ENCODE data around the gene GNB2.

The GNB2 gene

GRCh38 chr7:100681491-100682227, 8.1 kb downstream of the GNB2 start:
- H3K36me3 ChIP-seq (ENCODE audit: insufficient read depth, low read length): peaks cover 93% of the 10 kb centered on the region; the same call in 1 of the 2 replicates
- no peaks in the 10 kb centered on the region; the same call in 1 of the 2 replicates for H3F3A ChIP-seq (ENCODE audit: low read depth)
- TF ChIP-seq, protein P1, sequence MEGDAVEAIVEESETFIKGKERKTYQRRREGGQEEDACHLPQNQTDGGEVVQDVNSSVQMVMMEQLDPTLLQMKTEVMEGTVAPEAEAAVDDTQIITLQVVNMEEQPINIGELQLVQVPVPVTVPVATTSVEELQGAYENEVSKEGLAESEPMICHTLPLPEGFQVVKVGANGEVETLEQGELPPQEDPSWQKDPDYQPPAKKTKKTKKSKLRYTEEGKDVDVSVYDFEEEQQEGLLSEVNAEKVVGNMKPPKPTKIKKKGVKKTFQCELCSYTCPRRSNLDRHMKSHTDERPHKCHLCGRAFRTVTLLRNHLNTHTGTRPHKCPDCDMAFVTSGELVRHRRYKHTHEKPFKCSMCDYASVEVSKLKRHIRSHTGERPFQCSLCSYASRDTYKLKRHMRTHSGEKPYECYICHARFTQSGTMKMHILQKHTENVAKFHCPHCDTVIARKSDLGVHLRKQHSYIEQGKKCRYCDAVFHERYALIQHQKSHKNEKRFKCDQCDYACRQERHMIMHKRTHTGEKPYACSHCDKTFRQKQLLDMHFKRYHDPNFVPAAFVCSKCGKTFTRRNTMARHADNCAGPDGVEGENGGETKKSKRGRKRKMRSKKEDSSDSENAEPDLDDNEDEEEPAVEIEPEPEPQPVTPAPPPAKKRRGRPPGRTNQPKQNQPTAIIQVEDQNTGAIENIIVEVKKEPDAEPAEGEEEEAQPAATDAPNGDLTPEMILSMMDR (conservative IDR thresholded peaks at IDR 0.05; ENCODE audit: low read length): no peak
- TF ChIP-seq EZH2phosphoT487 (IDR thresholded peaks at IDR 0.05; ENCODE audit: borderline replicate concordance): no peak
- no peak overlapping the region for H3K9ac ChIP-seq (ENCODE audit: low read depth, low read length, poor library complexity, severe bottlenecking)
- no peaks in the 10 kb centered on the region for H3K9me3 ChIP-seq (ENCODE audit: insufficient read depth, low read depth, low read length)
- H2AFZ ChIP-seq (ENCODE audit: low read length): no peak overlapping the region
- H3K27me3 ChIP-seq (ENCODE audit: insufficient read depth, low read length, poor library complexity, severe bottlenecking): no peaks in the 10 kb centered on the region
- H3K9me2 ChIP-seq (replicated peaks; ENCODE audit: low read depth, low read length): no peaks in the 10 kb centered on the region
- peaks cover 8% of the 10 kb centered on the region; the same call in 1 of the 2 replicates for H3K79me2 ChIP-seq (ENCODE audit: insufficient read depth, low read length)
- peaks cover 1% of the 10 kb centered on the region for H3K4me1 ChIP-seq (ENCODE audit: insufficient read depth, low read length, poor library complexity, severe bottlenecking)
- H3K4me3 ChIP-seq (ENCODE audit: low read length, poor library complexity, severe bottlenecking): no peak overlapping the region
- H3K4me2 ChIP-seq (ENCODE audit: low read depth, low read length, poor library complexity, severe bottlenecking): no peak overlapping the region
- peaks cover 38% of the 10 kb centered on the region for H4K20me1 ChIP-seq (ENCODE audit: insufficient read depth, low read length, poor library complexity, severe bottlenecking)

DNA sequence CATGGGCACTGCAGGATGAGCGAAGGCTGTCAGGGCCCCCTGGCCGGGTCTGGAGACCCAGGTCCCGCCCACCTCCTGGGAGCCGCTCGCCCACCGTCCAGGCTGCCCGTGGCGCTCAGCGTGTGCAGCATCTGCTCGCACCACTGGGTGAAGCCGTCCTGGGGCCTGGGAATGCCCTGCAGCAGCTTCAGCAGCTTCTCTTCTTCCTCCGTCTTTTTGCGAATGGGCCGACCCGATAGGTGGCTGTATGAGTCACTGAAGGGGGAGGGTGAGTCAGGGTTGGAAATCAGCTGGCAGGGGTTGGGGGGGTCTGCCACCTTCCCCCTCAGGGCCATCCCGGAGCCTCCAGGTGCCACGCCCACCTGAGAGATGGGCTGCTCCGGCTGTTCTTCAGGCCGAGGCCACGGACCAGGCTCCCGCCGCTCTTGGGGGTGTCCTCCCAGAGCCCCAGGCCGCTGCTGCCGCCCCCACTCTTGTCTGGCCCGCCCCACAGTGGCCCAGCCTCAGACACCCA, 8.7 kb downstream of the GNB2 start:
- H3K4me3 ChIP-seq (ENCODE audit: low read length, poor library complexity, severe bottlenecking): no peak overlapping the region
- no peak overlapping the region for H3K9ac ChIP-seq (ENCODE audit: low read depth, low read length, poor library complexity, severe bottlenecking)
- H3K36me3 ChIP-seq (ENCODE audit: insufficient read depth, low read length): peaks cover 93% of the 10 kb centered on the region; the same call in 1 of the 2 replicates
- TF ChIP-seq, protein P1 (conservative IDR thresholded peaks at IDR 0.05; ENCODE audit: low read length): no peak
- no peak for TF ChIP-seq EZH2phosphoT487 (IDR thresholded peaks at IDR 0.05; ENCODE audit: borderline replicate concordance)
- no peaks in the 10 kb centered on the region for H3K4me1 ChIP-seq (ENCODE audit: insufficient read depth, low read length, poor library complexity, severe bottlenecking)
- no peaks in the 10 kb centered on the region for H3K9me3 ChIP-seq (ENCODE audit: insufficient read depth, low read depth, low read length)
- no peaks in the 10 kb centered on the region for H3K27me3 ChIP-seq (ENCODE audit: insufficient read depth, low read length, poor library complexity, severe bottlenecking)
- H3K4me2 ChIP-seq (ENCODE audit: low read depth, low read length, poor library complexity, severe bottlenecking): no peak overlapping the region
- H2AFZ ChIP-seq (ENCODE audit: low read length): no peak overlapping the region
- H3K9me2 ChIP-seq (replicated peaks; ENCODE audit: low read depth, low read length): no peaks in the 10 kb centered on the region
- H3K79me2 ChIP-seq (ENCODE audit: insufficient read depth, low read length): peaks cover 2% of the 10 kb centered on the region; the same call in 1 of the 2 replicates
- no peaks in the 10 kb centered on the region; the same call in 1 of the 2 replicates for H3F3A ChIP-seq (ENCODE audit: low read depth)
- peaks cover 33% of the 10 kb centered on the region for H4K20me1 ChIP-seq (ENCODE audit: insufficient read depth, low read length, poor library complexity, severe bottlenecking)

GRCh38 chr7:100682991-100683658, 9.6 kb downstream of the GNB2 start:
- Histone ChIP-seq H3K9me3 (ENCODE audit: insufficient read depth, low read depth, low read length) (no peaks in the 10 kb centered on the region), H3F3A (ENCODE audit: low read depth) (no peaks in the 10 kb centered on the region; the same call in 1 of the 2 replicates), H3K27me3 (ENCODE audit: insufficient read depth, low read length, poor library complexity, severe bottlenecking) (no peaks in the 10 kb centered on the region), H4K20me1 (ENCODE audit: insufficient read depth, low read length, poor library complexity, severe bottlenecking) (peaks cover 34% of the 10 kb centered on the region), H3K9me2 (replicated peaks; ENCODE audit: low read depth, low read length) (no peaks in the 10 kb centered on the region), H3K4me2 (ENCODE audit: low read depth, low read length, poor library complexity, severe bottlenecking) (no peak overlapping the region), H3K4me3 (ENCODE audit: low read length, poor library complexity, severe bottlenecking) (no peak overlapping the region), H3K4me1 (ENCODE audit: insufficient read depth, low read length, poor library complexity, severe bottlenecking) (no peaks in the 10 kb centered on the region), H3K79me2 (ENCODE audit: insufficient read depth, low read length) (peaks cover 5% of the 10 kb centered on the region; the same call in 1 of the 2 replicates), H2AFZ (ENCODE audit: low read length) (no peak overlapping the region), H3K36me3 (ENCODE audit: insufficient read depth, low read length) (peaks cover 92% of the 10 kb centered on the region; the same call in 1 of the 2 replicates), H3K9ac (ENCODE audit: low read depth, low read length, poor library complexity, severe bottlenecking) (no peak overlapping the region)
- no peak for TF ChIP-seq EZH2phosphoT487 (IDR thresholded peaks at IDR 0.05; ENCODE audit: borderline replicate concordance)
- TF ChIP-seq, protein P1 (conservative IDR thresholded peaks at IDR 0.05; ENCODE audit: low read length): no peak

All from Loucy (cell line).